Natural killer cell (primary cell): Measurements from ENCODE around the gene ITGB4. TPM values are rescaled to one million over a fixed set of nuclear protein-coding genes. Genes with fewer than 3 reads are reported as not detected.

Experiments
- ATAC-seq, 3 donors: fragments of 150-1000 bp in 2 of 3; fragments of 200-7000 bp in 1 of 3; cut with Tn5 transposase; 1 replicate in 1 of 3; 2 replicates in 2 of 3; pipeline ENCODE4 v1.10.0; 2021; ENCODE audit warnings: mild to moderate bottlenecking in 2 of 3, moderate library complexity in 2 of 3
- DNase-seq, 2 donors: peaks; one replicate each; pipeline versions ENCODE4 v3.0.0 to v3.0.0-alpha.2; 2013 to 2021; ENCODE audit warnings: mixed read lengths in 1 of 2
- H3K27ac ChIP-seq: one replicate; pipeline ENCODE4 v1.5.1; 2013; ENCODE audit warnings: mild to moderate bottlenecking, low read length
- H3K27me3 ChIP-seq: one replicate; pipeline ENCODE4 v1.6.1; 2013; ENCODE audit warnings: low read length; ENCODE audit not compliant: control insufficient read depth, insufficient read depth
- H3K36me3 ChIP-seq: one replicate; pipeline ENCODE4 v1.6.1; 2013; ENCODE audit warnings: low read length; ENCODE audit not compliant: control insufficient read depth, insufficient read depth
- H3K4me1 ChIP-seq: one replicate; pipeline ENCODE4 v1.6.1; 2013; ENCODE audit warnings: low read length; ENCODE audit not compliant: control insufficient read depth, insufficient read depth
- H3K4me3 ChIP-seq: one replicate; pipeline ENCODE4 v1.5.1; 2013; ENCODE audit warnings: low read length
- H3K9me3 ChIP-seq: one replicate; pipeline ENCODE4 v1.6.1; 2013; ENCODE audit warnings: low read length; ENCODE audit not compliant: control insufficient read depth, insufficient read depth
- H3K27ac Mint-ChIP-seq, 2 donors: one replicate each; pipeline ENCODE4 v1.8.0; 2022; ENCODE audit warnings: mild to moderate bottlenecking in 2 of 2, mixed read lengths in 2 of 2, moderate library complexity in 1 of 2
- H3K27me3 Mint-ChIP-seq, 2 donors: one replicate each; pipeline ENCODE4 v1.8.0; 2022; ENCODE audit warnings: low read depth in 2 of 2, mixed read lengths in 2 of 2
- H3K36me3 Mint-ChIP-seq: one replicate; pipeline ENCODE4 v1.8.0; 2022; ENCODE audit warnings: mixed read lengths
- H3K4me1 Mint-ChIP-seq, 2 donors: one replicate each; pipeline ENCODE4 v1.8.0; 2022; ENCODE audit warnings: mixed read lengths in 2 of 2
- H3K4me3 Mint-ChIP-seq: one replicate; pipeline ENCODE4 v1.8.0; 2022; ENCODE audit warnings: mild to moderate bottlenecking, moderate library complexity, mixed read lengths
- H3K9me3 Mint-ChIP-seq, 2 donors: one replicate each; pipeline ENCODE4 v1.8.0; 2022; ENCODE audit warnings: mixed read lengths in 2 of 2
- CTCF ChIP-seq: fragments of 200-600 bp; IDR thresholded peaks from one replicate; pipeline ENCODE4 v1.8.0; 2022; ENCODE audit warnings: antibody characterized with exemption
- WGBS: methylation state at CpG from one replicate; pipeline ENCODE4 v1.1.7; 2013; ENCODE audit warnings: missing lambda C conversion rate; ENCODE audit not compliant: insufficient coverage; 5-methylcytosine and 5-hydroxymethylcytosine counted together
- intact Hi-C: fragments of 100-400 bp; cut with micrococcal nuclease; formaldehyde crosslinking; loops from one replicate; pipeline ENCODE4 v1.14.2; 2022
- total RNA-seq, 4 donors: library from RNA; stranded (reverse); fragments of 120-200 nt in 1 of 4; gene quantifications; one replicate each; pipeline versions ENCODE4 v1.2.3 to v1.2.4, GENCODE V29; 2013 to 2022

Gene ITGB4
- total RNA-seq, 3 donors from 2014 or later (not counting 1 experiment from before 2014, with no cell fraction given) = 0.38 to 1.0 (median 0.68) TPM

- no peak for TF ChIP-seq CTCF
- H3K9me3 ChIP-seq = no peaks in the 10 kb centered on the region
- H3K36me3 Mint-ChIP-seq = no peaks in the 10 kb centered on the region
- intact Hi-C loops = no loop called here
- H3K4me1 ChIP-seq = peaks cover 9% of the 10 kb centered on the region
- peaks cover 6% of the 10 kb centered on the region for H3K36me3 ChIP-seq
- H3K27ac ChIP-seq = no peak overlapping the region
- ATAC-seq (no peak), DNase-seq (no peak)
- H3K9me3 Mint-ChIP-seq = no peaks in the 10 kb centered on the region
- WGBS = 95% methylated on average over 3 of the region's 6 CpGs
- peaks cover 8% of the 10 kb centered on the region in 2 donors for H3K4me1 Mint-ChIP-seq
- H3K4me3 ChIP-seq = no peak overlapping the region
- H3K4me3 Mint-ChIP-seq = no peak overlapping the region
- no peaks in the 10 kb centered on the region for H3K27me3 Mint-ChIP-seq
- no peak overlapping the region for H3K27ac Mint-ChIP-seq
- no peaks in the 10 kb centered on the region for H3K27me3 ChIP-seq
Observed at GRCh38 chr17:75791254-75791653, 70.0 kb downstream of the ITGB4 start.

- Mint-ChIP-seq H3K36me3 (no peaks in the 10 kb centered on the region), H3K27ac (no peak overlapping the region), H3K27me3 (no peaks in the 10 kb centered on the region), H3K4me1 (peaks cover 0 to 4% of the 10 kb centered on the region in 2 donors), H3K9me3 (no peaks in the 10 kb centered on the region), H3K4me3 (no peak overlapping the region)
- no peak for TF ChIP-seq CTCF
- no peak for DNase-seq
- H3K4me1 ChIP-seq = no peaks in the 10 kb centered on the region
- ATAC-seq = no peak
- 45% methylated on average over 1 of the region's 1 CpG for WGBS
- H3K9me3 ChIP-seq = no peaks in the 10 kb centered on the region
- H3K27ac ChIP-seq = no peak overlapping the region
- intact Hi-C loops = no loop called here
- H3K4me3 ChIP-seq = no peak overlapping the region
- H3K36me3 ChIP-seq = peaks cover 13% of the 10 kb centered on the region
- no peaks in the 10 kb centered on the region for H3K27me3 ChIP-seq
Observed at GRCh38 chr17:75793460-75793859, 72.2 kb downstream of the ITGB4 start.

GRCh38 chr17:75795820-75796607 lies 74.8 kb downstream of the ITGB4 start:
- H3K4me1 Mint-ChIP-seq = peaks cover 0 to 4% of the 10 kb centered on the region in 2 donors

More at GRCh38 chr17:75795820-75796607, 74.8 kb downstream of the ITGB4 start:
- H3K4me1 ChIP-seq = no peaks in the 10 kb centered on the region
- no peaks in the 10 kb centered on the region for H3K9me3 Mint-ChIP-seq
- no peak overlapping the region for H3K4me3 Mint-ChIP-seq
- no peaks in the 10 kb centered on the region for H3K27me3 Mint-ChIP-seq
- ATAC-seq (no peak), DNase-seq (no peak)
- TF ChIP-seq CTCF = no peak
- no peak overlapping the region for H3K27ac ChIP-seq
- 76% methylated on average over 8 of the region's 8 CpGs for WGBS
- peaks cover 13% of the 10 kb centered on the region for H3K36me3 ChIP-seq
- no peaks in the 10 kb centered on the region for H3K27me3 ChIP-seq
- H3K27ac Mint-ChIP-seq = peak overlapping the region in 1 of 2 donors; percentile 38
- no peaks in the 10 kb centered on the region for H3K36me3 Mint-ChIP-seq
- H3K4me3 ChIP-seq = no peak overlapping the region
- no peaks in the 10 kb centered on the region for H3K9me3 ChIP-seq
- intact Hi-C loops = no loop called here
